ENCODE measurements around the gene PLTP. TPM values are rescaled to one million over a fixed set of nuclear protein-coding genes. Genes with fewer than 3 reads are reported as not detected.

PLTP gene
- total RNA-seq, 1 experiment from 2014 or later, result 1.4 TPM

DNA sequence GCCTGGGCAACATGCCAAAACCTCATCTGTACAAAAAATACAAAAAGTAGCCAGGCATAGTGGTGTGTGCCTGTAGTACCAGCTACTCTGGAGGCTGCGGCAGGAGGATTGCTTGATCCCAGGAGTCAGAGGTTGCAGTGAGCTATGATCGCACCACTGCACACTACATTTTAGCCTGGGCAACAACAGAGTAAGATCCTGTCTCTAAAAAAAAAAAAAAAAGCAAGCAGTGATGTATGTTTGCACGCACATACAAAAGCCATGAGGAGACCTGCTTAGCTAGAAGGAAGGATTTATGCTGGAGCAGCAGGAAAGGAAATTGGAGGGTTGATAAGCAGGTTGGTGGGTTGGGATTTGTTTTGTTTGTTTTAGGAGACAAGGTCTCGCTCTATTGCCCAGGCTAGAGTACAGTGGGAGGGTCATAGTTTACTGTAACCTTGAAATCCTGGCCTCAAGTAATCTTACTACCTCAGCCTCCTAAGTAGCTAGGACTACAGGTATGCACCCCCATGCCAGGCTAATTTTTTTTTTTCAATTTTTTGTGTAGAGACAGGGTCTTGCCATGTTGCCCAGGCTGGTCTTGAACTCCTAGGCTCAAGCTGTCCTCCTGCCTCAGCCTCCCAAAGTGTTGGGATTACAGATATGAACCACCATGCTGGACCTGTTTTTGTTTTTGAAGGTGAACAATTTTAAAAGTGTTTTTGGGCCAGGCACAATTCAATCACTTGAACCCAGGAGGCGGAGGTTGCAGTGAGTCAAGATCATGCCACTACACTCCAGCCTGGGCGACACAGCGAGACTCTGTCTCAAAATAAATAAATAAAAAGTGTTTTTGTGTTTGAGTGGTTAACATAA, 50.5 kb downstream of the PLTP start:
- CTCF ChIA-PET, result no interaction called here
- peak; percentile 30 for DNase-seq
- BruUV-seq (replicated peaks), result no TSS peak
- Mint-ChIP-seq H3K4me3 (ENCODE audit: low read depth, unreplicated experiment) (no peak overlapping the region), H3K27ac (ENCODE audit: unreplicated experiment) (no peak overlapping the region), H3K4me1 (ENCODE audit: low read depth, unreplicated experiment) (peaks cover 38% of the 10 kb centered on the region), H3K9me3 (ENCODE audit: low read depth, unreplicated experiment) (peaks cover 3% of the 10 kb centered on the region), H3K27me3 (ENCODE audit: unreplicated experiment) (no peaks in the 10 kb centered on the region), H3K36me3 (ENCODE audit: insufficient read depth, unreplicated experiment) (peaks cover 21% of the 10 kb centered on the region)
- intact Hi-C loops (cut with micrococcal nuclease; ENCODE audit: unreplicated experiment), result no loop called here
- TF ChIP-seq, protein P1, sequence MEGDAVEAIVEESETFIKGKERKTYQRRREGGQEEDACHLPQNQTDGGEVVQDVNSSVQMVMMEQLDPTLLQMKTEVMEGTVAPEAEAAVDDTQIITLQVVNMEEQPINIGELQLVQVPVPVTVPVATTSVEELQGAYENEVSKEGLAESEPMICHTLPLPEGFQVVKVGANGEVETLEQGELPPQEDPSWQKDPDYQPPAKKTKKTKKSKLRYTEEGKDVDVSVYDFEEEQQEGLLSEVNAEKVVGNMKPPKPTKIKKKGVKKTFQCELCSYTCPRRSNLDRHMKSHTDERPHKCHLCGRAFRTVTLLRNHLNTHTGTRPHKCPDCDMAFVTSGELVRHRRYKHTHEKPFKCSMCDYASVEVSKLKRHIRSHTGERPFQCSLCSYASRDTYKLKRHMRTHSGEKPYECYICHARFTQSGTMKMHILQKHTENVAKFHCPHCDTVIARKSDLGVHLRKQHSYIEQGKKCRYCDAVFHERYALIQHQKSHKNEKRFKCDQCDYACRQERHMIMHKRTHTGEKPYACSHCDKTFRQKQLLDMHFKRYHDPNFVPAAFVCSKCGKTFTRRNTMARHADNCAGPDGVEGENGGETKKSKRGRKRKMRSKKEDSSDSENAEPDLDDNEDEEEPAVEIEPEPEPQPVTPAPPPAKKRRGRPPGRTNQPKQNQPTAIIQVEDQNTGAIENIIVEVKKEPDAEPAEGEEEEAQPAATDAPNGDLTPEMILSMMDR (IDR thresholded peaks at IDR 0.05; ENCODE audit: unreplicated experiment), result no peak

DNA sequence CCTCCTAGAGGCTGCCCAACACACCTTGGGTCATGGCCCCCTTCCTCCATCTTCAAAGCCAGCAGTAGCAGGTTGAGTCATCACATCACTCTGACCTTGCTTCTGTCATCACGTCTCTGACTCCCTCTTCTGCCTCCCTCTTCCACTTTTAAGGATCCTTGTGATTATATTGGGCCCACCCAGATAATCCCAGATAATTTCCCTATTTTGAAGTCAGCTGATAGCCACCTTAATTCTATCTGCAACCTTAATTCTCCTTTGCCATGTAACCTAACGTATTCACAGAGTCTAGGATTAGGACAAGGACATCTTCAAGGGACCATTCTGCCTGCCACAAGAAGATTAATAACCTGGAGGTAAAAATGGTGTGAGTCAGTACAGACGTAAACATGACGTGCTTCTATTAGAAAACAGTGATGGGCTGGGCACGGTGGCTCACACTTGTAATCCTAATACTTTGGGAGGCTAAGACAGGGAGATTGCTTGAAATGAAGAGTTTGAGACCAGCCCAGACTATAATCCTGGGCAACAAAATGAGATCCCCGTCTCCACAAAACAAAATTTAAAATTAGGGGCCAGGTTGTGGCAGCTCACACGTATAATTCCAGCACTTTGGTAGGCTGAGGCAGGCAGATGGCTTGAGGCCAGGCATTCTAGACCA, 51.3 kb downstream of the PLTP start:
- BruUV-seq (replicated peaks), result no TSS peak
- Mint-ChIP-seq H3K4me3 (ENCODE audit: low read depth, unreplicated experiment) (no peak overlapping the region), H3K36me3 (ENCODE audit: insufficient read depth, unreplicated experiment) (peaks cover 26% of the 10 kb centered on the region), H3K9me3 (ENCODE audit: low read depth, unreplicated experiment) (peaks cover 3% of the 10 kb centered on the region), H3K27ac (ENCODE audit: unreplicated experiment) (no peak overlapping the region), H3K4me1 (ENCODE audit: low read depth, unreplicated experiment) (peaks cover 38% of the 10 kb centered on the region), H3K27me3 (ENCODE audit: unreplicated experiment) (no peaks in the 10 kb centered on the region)
- TF ChIP-seq, protein P1 (IDR thresholded peaks at IDR 0.05; ENCODE audit: unreplicated experiment), result no peak
- intact Hi-C loops (cut with micrococcal nuclease; ENCODE audit: unreplicated experiment), result no loop called here
- no peak for DNase-seq
- CTCF ChIA-PET, result no interaction called here

DNA sequence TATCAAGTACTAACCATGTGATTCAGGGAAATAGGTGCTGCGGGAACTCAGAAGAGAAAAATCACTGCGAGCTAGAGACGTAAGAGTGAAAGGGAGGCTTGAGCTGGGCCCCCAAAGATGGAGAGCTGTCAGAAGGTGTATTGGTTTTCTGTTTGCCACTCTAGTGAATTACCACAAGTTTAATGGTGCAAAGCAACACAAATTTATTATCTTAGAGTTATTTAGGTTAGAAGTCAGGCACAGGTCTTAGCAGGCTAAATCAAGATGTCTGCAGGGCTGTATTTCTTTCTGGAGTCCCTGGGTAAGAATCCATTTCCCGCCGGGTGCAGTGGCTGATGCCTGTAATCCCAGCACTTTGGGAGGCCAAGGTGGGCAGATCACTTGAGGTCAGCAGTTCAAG, 52.0 kb downstream of the PLTP start:
- peaks cover 3% of the 10 kb centered on the region for H3K9me3 Mint-ChIP-seq (ENCODE audit: low read depth, unreplicated experiment)
- H3K27me3 Mint-ChIP-seq (ENCODE audit: unreplicated experiment), result no peaks in the 10 kb centered on the region
- CTCF ChIA-PET, result no interaction called here
- no TSS peak for BruUV-seq (replicated peaks)
- peaks cover 26% of the 10 kb centered on the region for H3K36me3 Mint-ChIP-seq (ENCODE audit: insufficient read depth, unreplicated experiment)
- no peak overlapping the region for H3K4me3 Mint-ChIP-seq (ENCODE audit: low read depth, unreplicated experiment)
- H3K27ac Mint-ChIP-seq (ENCODE audit: unreplicated experiment), result no peak overlapping the region
- intact Hi-C loops (cut with micrococcal nuclease; ENCODE audit: unreplicated experiment), result no loop called here
- peaks cover 38% of the 10 kb centered on the region for H3K4me1 Mint-ChIP-seq (ENCODE audit: low read depth, unreplicated experiment)
- TF ChIP-seq, protein P1 (IDR thresholded peaks at IDR 0.05; ENCODE audit: unreplicated experiment), result no peak
- no peak for DNase-seq

DNA sequence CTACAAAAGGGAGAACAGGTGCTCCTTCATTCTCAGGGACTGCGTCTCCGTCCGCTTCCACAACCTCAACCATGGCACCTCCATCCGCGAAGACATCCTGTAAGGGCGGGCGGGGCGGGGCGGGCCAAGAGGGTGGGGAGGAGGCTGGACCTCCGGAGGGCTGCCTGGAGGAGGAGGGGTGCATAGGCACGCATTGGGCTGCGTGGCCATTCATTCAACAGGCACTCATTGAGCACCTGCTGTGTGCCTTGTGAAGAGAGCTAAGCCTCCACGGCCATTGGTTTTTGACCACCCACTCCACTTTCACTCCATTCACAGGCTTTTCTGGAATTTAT, 54.1 kb downstream of the PLTP start:
- TF ChIP-seq, protein P1 (IDR thresholded peaks at IDR 0.05; ENCODE audit: unreplicated experiment), result no peak
- CTCF ChIA-PET, result interaction anchor here (0.6 kb wide), 1 partner anchor 517 kb away, joined by 3 read pairs; no protein-coding TSS in a partner anchor
- peaks cover 38% of the 10 kb centered on the region for H3K4me1 Mint-ChIP-seq (ENCODE audit: low read depth, unreplicated experiment)
- H3K4me3 Mint-ChIP-seq (ENCODE audit: low read depth, unreplicated experiment), result peak overlapping the region; percentile 94
- peaks cover 3% of the 10 kb centered on the region for H3K9me3 Mint-ChIP-seq (ENCODE audit: low read depth, unreplicated experiment)
- intact Hi-C loops (cut with micrococcal nuclease; ENCODE audit: unreplicated experiment), result no loop called here
- BruUV-seq (replicated peaks), result no TSS peak
- no peaks in the 10 kb centered on the region for H3K27me3 Mint-ChIP-seq (ENCODE audit: unreplicated experiment)
- H3K27ac Mint-ChIP-seq (ENCODE audit: unreplicated experiment), result peak overlapping the region; percentile 79
- no peak for DNase-seq
- peaks cover 26% of the 10 kb centered on the region for H3K36me3 Mint-ChIP-seq (ENCODE audit: insufficient read depth, unreplicated experiment)
